Measurements from ENCODE around the gene XRCC4. TPM values are rescaled to one million over a fixed set of nuclear protein-coding genes. Genes with fewer than 3 reads are reported as not detected.

Gene XRCC4
- total RNA-seq, 5 donors from 2014 or later (not counting 1 experiment from before 2014, with no cell fraction given), result 3.5 to 5.1 (median 4.2) TPM

- no CpG with 5 or more reads among the region's 3 CpGs for WGBS (ENCODE audit: insufficient coverage)
- Mint-ChIP-seq H3K27me3 (no peaks in the 10 kb centered on the region), H3K27ac (no peak overlapping the region), H3K4me1 (peaks cover 0 to 3% (median 0%) of the 10 kb centered on the region in 3 donors), H3K4me3 (no peak overlapping the region), H3K36me3 (no peaks in the 10 kb centered on the region), H3K9me3 (no peaks in the 10 kb centered on the region)
- peaks cover 0 to 4% of the 10 kb centered on the region in 2 experiments for H3K27me3 ChIP-seq (replicated peaks in 1 of 2; ENCODE audit: control insufficient read depth in 2 of 2, extremely low read depth in 1 of 2, insufficient read depth in 2 of 2, low read length in 1 of 2)
- DNase-seq, result peak in 3 of 35 experiments; percentile 1 to 26 (median 2)
- no peaks in the 10 kb centered on the region for H3K36me3 ChIP-seq (ENCODE audit: control insufficient read depth in 2 of 2, extremely low read depth in 1 of 2, insufficient read depth in 1 of 2, low read length in 1 of 2)
- ATAC-seq (replicated peaks in 1 of 4), result no peak
- H3K27ac ChIP-seq (ENCODE audit: low read length), result no peak overlapping the region
- CTCF ChIA-PET, result no interaction called here
- POLR2A ChIA-PET, result no interaction called here
- H3K4me3 ChIP-seq (ENCODE audit: control insufficient read depth in 1 of 2, extremely low read depth in 1 of 2, low read length in 1 of 2), result no peak overlapping the region
- no peaks in the 10 kb centered on the region for H3K9me3 ChIP-seq
- no peaks in the 10 kb centered on the region for H3K4me1 ChIP-seq (ENCODE audit: control insufficient read depth in 1 of 2, extremely low read depth in 1 of 2, insufficient read depth in 2 of 2, low read length in 2 of 2)
These were observed 229.4 kb downstream of the XRCC4 start for GRCh38 chr5:83306572-83307241.

GRCh38 chr5:83312663-83313062, 235.3 kb downstream of the XRCC4 start:
- H3K4me3 Mint-ChIP-seq, result no peak overlapping the region
- no peak overlapping the region for H3K27ac ChIP-seq (ENCODE audit: low read length)
- CTCF ChIA-PET, result no interaction called here
- DNase-seq, result no peak
- ATAC-seq (replicated peaks in 1 of 4), result no peak
- no peaks in the 10 kb centered on the region for H3K27me3 Mint-ChIP-seq
- H3K9me3 ChIP-seq, result no peaks in the 10 kb centered on the region
- H3K27me3 ChIP-seq (replicated peaks in 1 of 2; ENCODE audit: control insufficient read depth in 2 of 2, extremely low read depth in 1 of 2, insufficient read depth in 2 of 2, low read length in 1 of 2), result no peaks in the 10 kb centered on the region
- H3K4me1 ChIP-seq (ENCODE audit: control insufficient read depth in 1 of 2, extremely low read depth in 1 of 2, insufficient read depth in 2 of 2, low read length in 2 of 2), result no peaks in the 10 kb centered on the region
- 57% methylated on average over 1 of the region's 2 CpGs for WGBS (ENCODE audit: insufficient coverage)
- H3K9me3 Mint-ChIP-seq, result peaks cover 0 to 13% (median 7%) of the 10 kb centered on the region in 3 donors
- no peak overlapping the region for H3K4me3 ChIP-seq (ENCODE audit: control insufficient read depth in 1 of 2, extremely low read depth in 1 of 2, low read length in 1 of 2)
- H3K36me3 Mint-ChIP-seq, result peaks cover 2% of the 10 kb centered on the region
- no peaks in the 10 kb centered on the region for H3K36me3 ChIP-seq (ENCODE audit: control insufficient read depth in 2 of 2, extremely low read depth in 1 of 2, insufficient read depth in 1 of 2, low read length in 1 of 2)
- H3K27ac Mint-ChIP-seq, result no peak overlapping the region
- H3K4me1 Mint-ChIP-seq, result no peaks in the 10 kb centered on the region
- POLR2A ChIA-PET, result no interaction called here

- no peak overlapping the region for H3K27ac Mint-ChIP-seq
These were observed 236.1 kb downstream of the XRCC4 start for GRCh38 chr5:83313436-83313835.

GRCh38 chr5:83321483-83322055, 244.2 kb downstream of the XRCC4 start:
- POLR2A ChIA-PET, result no interaction called here
- H3K27ac Mint-ChIP-seq, result no peak overlapping the region
- no peak overlapping the region for H3K27ac ChIP-seq (ENCODE audit: low read length)
- H3K27me3 ChIP-seq (replicated peaks in 1 of 2; ENCODE audit: control insufficient read depth in 2 of 2, extremely low read depth in 1 of 2, insufficient read depth in 2 of 2, low read length in 1 of 2), result no peaks in the 10 kb centered on the region
- peaks cover 3% of the 10 kb centered on the region for H3K36me3 Mint-ChIP-seq
- no peaks in the 10 kb centered on the region for H3K36me3 ChIP-seq (ENCODE audit: control insufficient read depth in 2 of 2, extremely low read depth in 1 of 2, insufficient read depth in 1 of 2, low read length in 1 of 2)
- CTCF ChIA-PET, result interaction anchor here in 1 of 2 donors (0.7 kb wide), 1 partner anchor 178 kb away, joined by 3 read pairs; no protein-coding TSS in a partner anchor
- no peaks in the 10 kb centered on the region for H3K4me1 ChIP-seq (ENCODE audit: control insufficient read depth in 1 of 2, extremely low read depth in 1 of 2, insufficient read depth in 2 of 2, low read length in 2 of 2)
- DNase-seq (no peak), ATAC-seq (replicated peaks in 1 of 4) (no peak)
- H3K4me1 Mint-ChIP-seq, result no peaks in the 10 kb centered on the region
- no peaks in the 10 kb centered on the region for H3K9me3 ChIP-seq
- H3K27me3 Mint-ChIP-seq, result no peaks in the 10 kb centered on the region
- no peak overlapping the region for H3K4me3 Mint-ChIP-seq
- no peaks in the 10 kb centered on the region for H3K9me3 Mint-ChIP-seq
- no peak overlapping the region for H3K4me3 ChIP-seq (ENCODE audit: control insufficient read depth in 1 of 2, extremely low read depth in 1 of 2, low read length in 1 of 2)

More at GRCh38 chr5:83313436-83313835, 236.1 kb downstream of the XRCC4 start:
- no peak overlapping the region for H3K27ac ChIP-seq (ENCODE audit: low read length)
- no peaks in the 10 kb centered on the region for H3K27me3 Mint-ChIP-seq
- no peak for ATAC-seq (replicated peaks in 1 of 4)
- no peaks in the 10 kb centered on the region for H3K27me3 ChIP-seq (replicated peaks in 1 of 2; ENCODE audit: control insufficient read depth in 2 of 2, extremely low read depth in 1 of 2, insufficient read depth in 2 of 2, low read length in 1 of 2)
- DNase-seq, result no peak
- H3K4me1 ChIP-seq (ENCODE audit: control insufficient read depth in 1 of 2, extremely low read depth in 1 of 2, insufficient read depth in 2 of 2, low read length in 2 of 2), result no peaks in the 10 kb centered on the region
- no peaks in the 10 kb centered on the region for H3K9me3 ChIP-seq
- no peaks in the 10 kb centered on the region for H3K4me1 Mint-ChIP-seq
- CTCF ChIA-PET, result no interaction called here
- peaks cover 0 to 13% (median 7%) of the 10 kb centered on the region in 3 donors for H3K9me3 Mint-ChIP-seq
- no peak overlapping the region for H3K4me3 ChIP-seq (ENCODE audit: control insufficient read depth in 1 of 2, extremely low read depth in 1 of 2, low read length in 1 of 2)
- WGBS (ENCODE audit: insufficient coverage), result 61% methylated on average over 2 of the region's 2 CpGs
- H3K36me3 Mint-ChIP-seq, result peaks cover 2% of the 10 kb centered on the region
- POLR2A ChIA-PET, result no interaction called here
- H3K4me3 Mint-ChIP-seq, result no peak overlapping the region
- no peaks in the 10 kb centered on the region for H3K36me3 ChIP-seq (ENCODE audit: control insufficient read depth in 2 of 2, extremely low read depth in 1 of 2, insufficient read depth in 1 of 2, low read length in 1 of 2)

- H3K4me3 ChIP-seq (ENCODE audit: control insufficient read depth in 1 of 2, extremely low read depth in 1 of 2, low read length in 1 of 2), result no peak overlapping the region
- H3K36me3 ChIP-seq (ENCODE audit: control insufficient read depth in 2 of 2, extremely low read depth in 1 of 2, insufficient read depth in 1 of 2, low read length in 1 of 2), result no peaks in the 10 kb centered on the region
- ATAC-seq (replicated peaks in 1 of 4) (no peak), DNase-seq (no peak)
- no peaks in the 10 kb centered on the region for H3K9me3 Mint-ChIP-seq
- no peak overlapping the region for H3K27ac Mint-ChIP-seq
- ChIA-PET POLR2A (no interaction called here), CTCF (interaction anchor here in 1 of 2 donors (0.7 kb wide), 1 partner anchor 179 kb away, joined by 3 read pairs; no protein-coding TSS in a partner anchor)
- no peaks in the 10 kb centered on the region for H3K27me3 ChIP-seq (replicated peaks in 1 of 2; ENCODE audit: control insufficient read depth in 2 of 2, extremely low read depth in 1 of 2, insufficient read depth in 2 of 2, low read length in 1 of 2)
- H3K27ac ChIP-seq (ENCODE audit: low read length), result no peak overlapping the region
- no peaks in the 10 kb centered on the region for H3K4me1 Mint-ChIP-seq
- no peak overlapping the region for H3K4me3 Mint-ChIP-seq
- H3K4me1 ChIP-seq (ENCODE audit: control insufficient read depth in 1 of 2, extremely low read depth in 1 of 2, insufficient read depth in 2 of 2, low read length in 2 of 2), result no peaks in the 10 kb centered on the region
- H3K36me3 Mint-ChIP-seq, result peaks cover 3% of the 10 kb centered on the region
- H3K9me3 ChIP-seq, result no peaks in the 10 kb centered on the region
- WGBS (ENCODE audit: insufficient coverage), result 100% methylated on average over 1 of the region's 5 CpGs
- H3K27me3 Mint-ChIP-seq, result no peaks in the 10 kb centered on the region
These were observed 245.1 kb downstream of the XRCC4 start for GRCh38 chr5:83322273-83322924.

- no peak overlapping the region for H3K27ac Mint-ChIP-seq
- no peak overlapping the region for H3K4me3 Mint-ChIP-seq
- Histone ChIP-seq H3K4me3 (ENCODE audit: control insufficient read depth in 1 of 2, extremely low read depth in 1 of 2, low read length in 1 of 2) (no peak overlapping the region), H3K36me3 (ENCODE audit: control insufficient read depth in 2 of 2, extremely low read depth in 1 of 2, insufficient read depth in 1 of 2, low read length in 1 of 2) (no peaks in the 10 kb centered on the region), H3K9me3 (no peaks in the 10 kb centered on the region), H3K27ac (ENCODE audit: low read length) (no peak overlapping the region), H3K27me3 (replicated peaks in 1 of 2; ENCODE audit: control insufficient read depth in 2 of 2, extremely low read depth in 1 of 2, insufficient read depth in 2 of 2, low read length in 1 of 2) (no peaks in the 10 kb centered on the region), H3K4me1 (ENCODE audit: control insufficient read depth in 1 of 2, extremely low read depth in 1 of 2, insufficient read depth in 2 of 2, low read length in 2 of 2) (no peaks in the 10 kb centered on the region)
- H3K4me1 Mint-ChIP-seq, result no peaks in the 10 kb centered on the region
- POLR2A ChIA-PET, result no interaction called here
- peaks cover 3% of the 10 kb centered on the region for H3K36me3 Mint-ChIP-seq
- CTCF ChIA-PET, result no interaction called here
- H3K9me3 Mint-ChIP-seq, result no peaks in the 10 kb centered on the region
- ATAC-seq (replicated peaks in 1 of 4) (no peak), DNase-seq (no peak)
- H3K27me3 Mint-ChIP-seq, result no peaks in the 10 kb centered on the region
These were observed 246.3 kb downstream of the XRCC4 start for GRCh38 chr5:83323557-83324180.

All from T-cell (primary cell).